Measurements from ENCODE around the gene UBE2S. TPM values are rescaled to one million over a fixed set of nuclear protein-coding genes. Genes with fewer than 3 reads are reported as not detected.

The UBE2S gene
- total and polyA plus RNA-seq, 2 of the 8 experiments (the other 6 are each of a cell fraction or from before 2014, with no cell fraction given), result 398 to 530 TPM

- TF ChIP-seq CHD7 (IDR thresholded peaks at IDR 0.05; ENCODE audit: insufficient replicate concordance, low read length) (no peak), ATF2 (IDR thresholded peaks at IDR 0.05; ENCODE audit: low read length) (no peak), POLR2A (IDR thresholded peaks at IDR 0.05; ENCODE audit: control extremely low read depth in 1 of 2, low read depth in 2 of 2, low read length in 2 of 2) (peak in 1 of 2 experiments; percentile 37; a peak in 1 of 3 replicates), RXRA (IDR thresholded peaks at IDR 0.05; ENCODE audit: insufficient read depth, low read depth, low read length) (no peak), ZNF274 (IDR thresholded peaks at IDR 0.05; ENCODE audit: borderline replicate concordance, extremely low read depth, low read length) (no peak), POLR2AphosphoS5 (IDR thresholded peaks at IDR 0.05; ENCODE audit: low read depth, low read length) (peak; percentile 46), BCL11A (IDR thresholded peaks at IDR 0.05; ENCODE audit: low read depth in 2 of 2, low read length in 2 of 2) (no peak)
Measured at GRCh38 chr19:55389386-55390317, 17.9 kb downstream of the UBE2S start (continued).

Data from H1 (cell line).